HepG2 (cell line): ENCODE measurements around the gene EEF1AKMT4. TPM values are rescaled to one million over a fixed set of nuclear protein-coding genes. Genes with fewer than 3 reads are reported as not detected.

ENCODE experiments used
- CHD2 ChIP-seq: IDR thresholded peaks from 2 replicates; pipeline ENCODE4 v1.6.1; 2011; ENCODE audit warnings: low read depth, low read length, improper control_type of control experiment
- HOXA9 ChIP-seq: sonication (generic); formaldehyde crosslinking; IDR thresholded peaks from 2 replicates; pipeline ENCODE4 v1.8.1; 2022; ENCODE audit warnings: missing genetic modification reagents, mild to moderate bottlenecking, moderate library complexity, borderline replicate concordance
- KDM5A ChIP-seq: fragments of 200-600 bp; sonication (generic); IDR thresholded peaks from 2 replicates; pipeline ENCODE4 v1.7.0; 2018; ENCODE audit warnings: antibody characterized with exemption, mild to moderate bottlenecking, low read length, borderline replicate concordance
- ZFX ChIP-seq: sonication (generic); formaldehyde crosslinking; IDR thresholded peaks from 2 replicates; pipeline ENCODE4 v1.4.0; 2020; ENCODE audit warnings: mild to moderate bottlenecking, low read depth, missing genetic modification reagents, moderate library complexity
- ZNF33A ChIP-seq: sonication (generic); formaldehyde crosslinking; IDR thresholded peaks from 2 replicates; pipeline ENCODE4 v1.5.1; 2020; ENCODE audit warnings: missing genetic modification reagents, mild to moderate bottlenecking, moderate library complexity, borderline replicate concordance
- ZNF430 ChIP-seq: sonication (generic); formaldehyde crosslinking; IDR thresholded peaks from 2 replicates; pipeline ENCODE4 v1.9.0; 2021; ENCODE audit warnings: mild to moderate bottlenecking, missing genetic modification reagents
- ZNF644 ChIP-seq: IDR thresholded peaks from 2 replicates; pipeline ENCODE4 v1.6.1; 2016; ENCODE audit warnings: low read depth
- ZNF709 ChIP-seq: sonication (generic); formaldehyde crosslinking; IDR thresholded peaks from 2 replicates; pipeline ENCODE4 v1.5.0; 2020; ENCODE audit warnings: mild to moderate bottlenecking, missing genetic modification reagents
- ZNF768 ChIP-seq: sonication (generic); formaldehyde crosslinking; IDR thresholded peaks from 2 replicates; pipeline ENCODE4 v1.4.0; 2020; ENCODE audit warnings: missing genetic modification reagents
- ZNF816 ChIP-seq: sonication (generic); formaldehyde crosslinking; IDR thresholded peaks from 2 replicates; pipeline ENCODE4 v1.8.0; 2022; ENCODE audit warnings: missing genetic modification reagents, mild to moderate bottlenecking, borderline replicate concordance
- polyA plus RNA-seq, 8 experiments: library from polyadenylated mRNA; depleted of rRNA in 3 of 8; stranded (reverse) in 7 of 8; unstranded in 1 of 8; fragments of >200 nt; fragmentation: Illumina TruSeq in 4 of 8; extraction: Trizol in 4 of 8; gene quantifications; 2 replicates each; pipeline versions ENCODE4 v1.2.1 to v1.2.3, GENCODE V29; 2011 to 2016; ENCODE audit warnings: low read depth in 4 of 8, missing spikeins in 1 of 8, mixed read lengths in 1 of 8; ENCODE audit not compliant: insufficient read depth in 1 of 8
- total RNA-seq, 5 experiments: library from RNA; depleted of rRNA; stranded (reverse); fragments of >200 nt; fragmentation: Illumina TruSeq; extraction: Trizol; gene quantifications; 2 replicates each; pipeline ENCODE4 v1.2.3, GENCODE V29; 2016; ENCODE audit warnings: low read depth in 1 of 5
- TF ChIP-seq, protein P1 (sequence below): sonication (generic); formaldehyde crosslinking; IDR thresholded peaks from 2 replicates; pipeline ENCODE4 v1.5.1; 2020; ENCODE audit warnings: missing genetic modification reagents, mild to moderate bottlenecking, borderline replicate concordance
- TF ChIP-seq, protein P2 (sequence below): sonication (generic); formaldehyde crosslinking; IDR thresholded peaks from 2 replicates; pipeline ENCODE4 v1.8.1; 2023; ENCODE audit warnings: missing genetic modification reagents, inconsistent platforms, borderline replicate concordance
- TF ChIP-seq, protein P3 (sequence below), 2 experiments: sonication (generic) in 1 of 2; formaldehyde crosslinking in 1 of 2; IDR thresholded peaks; 2 replicates each; pipeline versions ENCODE4 v1.6.1 to v1.9.0; 2014 to 2022; ENCODE audit warnings: antibody characterized with exemption in 1 of 2, borderline replicate concordance in 1 of 2, inconsistent platforms in 1 of 2, low read depth in 1 of 2, missing genetic modification reagents in 1 of 2
- TF ChIP-seq, protein P4 (sequence below): sonication (generic); formaldehyde crosslinking; IDR thresholded peaks from 2 replicates; pipeline ENCODE4 v1.4.0; 2020; ENCODE audit warnings: missing genetic modification reagents

The EEF1AKMT4 gene
- total and polyA plus RNA-seq, 2 of the 13 experiments (the other 11 are each of a cell fraction or from before 2014, with no cell fraction given), result 13.1 to 15.8 TPM

DNA sequence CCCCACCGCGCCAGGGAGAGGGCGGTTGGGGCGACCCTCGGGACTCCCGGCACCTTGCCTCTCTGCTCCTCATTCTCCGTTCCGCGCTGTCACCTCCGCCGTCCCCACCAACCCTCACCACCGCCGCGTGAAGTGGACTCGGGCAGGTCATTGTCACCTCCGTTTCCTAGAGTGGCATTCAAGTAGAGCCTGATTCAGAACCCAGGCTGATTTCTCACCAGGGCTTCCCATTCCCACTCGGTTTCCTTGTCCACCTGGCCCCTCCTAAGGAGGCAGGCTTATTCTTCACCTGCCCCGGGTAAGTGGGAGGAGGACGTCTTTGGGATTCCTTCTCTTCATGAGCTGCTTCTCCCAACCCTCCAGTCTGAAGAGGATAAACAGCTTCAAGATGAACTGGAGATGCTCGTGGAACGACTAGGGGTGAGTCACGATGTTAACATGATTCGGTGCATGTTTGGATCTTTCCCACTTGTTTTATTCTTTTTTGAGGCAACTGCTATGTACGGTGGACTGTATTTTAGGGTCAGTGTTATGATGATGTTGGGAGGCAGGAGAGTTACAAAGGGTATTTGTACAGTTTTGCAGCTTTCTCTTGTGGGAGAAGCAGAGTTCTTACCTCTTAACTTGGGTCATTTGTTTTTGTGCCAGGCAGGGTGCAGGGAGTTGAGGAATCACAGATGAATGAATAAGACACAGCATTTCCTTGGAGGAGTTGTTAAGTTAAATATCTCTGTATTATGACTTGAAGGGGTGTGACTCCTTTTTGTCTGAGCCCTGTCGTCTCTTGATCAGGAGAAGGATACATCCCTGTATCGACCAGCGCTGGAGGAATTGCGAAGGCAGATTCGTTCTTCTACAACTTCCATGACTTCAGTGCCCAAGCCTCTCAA lies 50.3 kb downstream of the EEF1AKMT4 start (continued):
- TF ChIP-seq, protein P1, sequence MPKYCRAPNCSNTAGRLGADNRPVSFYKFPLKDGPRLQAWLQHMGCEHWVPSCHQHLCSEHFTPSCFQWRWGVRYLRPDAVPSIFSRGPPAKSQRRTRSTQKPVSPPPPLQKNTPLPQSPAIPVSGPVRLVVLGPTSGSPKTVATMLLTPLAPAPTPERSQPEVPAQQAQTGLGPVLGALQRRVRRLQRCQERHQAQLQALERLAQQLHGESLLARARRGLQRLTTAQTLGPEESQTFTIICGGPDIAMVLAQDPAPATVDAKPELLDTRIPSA, result no peak
- 0 out of 2 replicates have a peak, but pooled peaks have one; percentile 13 for TF ChIP-seq ZNF709 (CRISPR knock-in tag)
- peak; percentile 14; the same call in 1 of the 2 replicates for TF ChIP-seq ZFX
- TF ChIP-seq KDM5A, result peak; percentile 60
- TF ChIP-seq, protein P2, sequence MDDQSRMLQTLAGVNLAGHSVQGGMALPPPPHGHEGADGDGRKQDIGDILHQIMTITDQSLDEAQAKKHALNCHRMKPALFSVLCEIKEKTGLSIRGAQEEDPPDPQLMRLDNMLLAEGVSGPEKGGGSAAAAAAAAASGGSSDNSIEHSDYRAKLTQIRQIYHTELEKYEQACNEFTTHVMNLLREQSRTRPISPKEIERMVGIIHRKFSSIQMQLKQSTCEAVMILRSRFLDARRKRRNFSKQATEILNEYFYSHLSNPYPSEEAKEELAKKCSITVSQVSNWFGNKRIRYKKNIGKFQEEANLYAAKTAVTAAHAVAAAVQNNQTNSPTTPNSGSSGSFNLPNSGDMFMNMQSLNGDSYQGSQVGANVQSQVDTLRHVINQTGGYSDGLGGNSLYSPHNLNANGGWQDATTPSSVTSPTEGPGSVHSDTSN (CRISPR knock-in tag), result no peak
- TF ChIP-seq ZNF768 (CRISPR knock-in tag), result peak; percentile 1; the same call in 1 of the 2 replicates
- TF ChIP-seq ZNF33A (CRISPR knock-in tag), result peak; percentile 42; the same call in 1 of the 2 replicates
- TF ChIP-seq CHD2, result no peak
- TF ChIP-seq HOXA9, result no peak
- TF ChIP-seq, protein P3, sequence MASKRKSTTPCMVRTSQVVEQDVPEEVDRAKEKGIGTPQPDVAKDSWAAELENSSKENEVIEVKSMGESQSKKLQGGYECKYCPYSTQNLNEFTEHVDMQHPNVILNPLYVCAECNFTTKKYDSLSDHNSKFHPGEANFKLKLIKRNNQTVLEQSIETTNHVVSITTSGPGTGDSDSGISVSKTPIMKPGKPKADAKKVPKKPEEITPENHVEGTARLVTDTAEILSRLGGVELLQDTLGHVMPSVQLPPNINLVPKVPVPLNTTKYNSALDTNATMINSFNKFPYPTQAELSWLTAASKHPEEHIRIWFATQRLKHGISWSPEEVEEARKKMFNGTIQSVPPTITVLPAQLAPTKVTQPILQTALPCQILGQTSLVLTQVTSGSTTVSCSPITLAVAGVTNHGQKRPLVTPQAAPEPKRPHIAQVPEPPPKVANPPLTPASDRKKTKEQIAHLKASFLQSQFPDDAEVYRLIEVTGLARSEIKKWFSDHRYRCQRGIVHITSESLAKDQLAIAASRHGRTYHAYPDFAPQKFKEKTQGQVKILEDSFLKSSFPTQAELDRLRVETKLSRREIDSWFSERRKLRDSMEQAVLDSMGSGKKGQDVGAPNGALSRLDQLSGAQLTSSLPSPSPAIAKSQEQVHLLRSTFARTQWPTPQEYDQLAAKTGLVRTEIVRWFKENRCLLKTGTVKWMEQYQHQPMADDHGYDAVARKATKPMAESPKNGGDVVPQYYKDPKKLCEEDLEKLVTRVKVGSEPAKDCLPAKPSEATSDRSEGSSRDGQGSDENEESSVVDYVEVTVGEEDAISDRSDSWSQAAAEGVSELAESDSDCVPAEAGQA (IDR thresholded peaks at IDR 0.05; ENCODE audit: low read depth), result no peak
- TF ChIP-seq, protein P3 (CRISPR knock-in tag; IDR thresholded peaks at IDR 0.05; ENCODE audit: borderline replicate concordance), result 0 out of 2 replicates have a peak, but pooled peaks have one; percentile 8
- 0 out of 2 replicates have a peak, but pooled peaks have one; percentile 31 for TF ChIP-seq ZNF816 (CRISPR knock-in tag)
- no peak for TF ChIP-seq ZNF644 (CRISPR knock-in tag)
- no peak for TF ChIP-seq ZNF430 (CRISPR knock-in tag)
- TF ChIP-seq, protein P4, sequence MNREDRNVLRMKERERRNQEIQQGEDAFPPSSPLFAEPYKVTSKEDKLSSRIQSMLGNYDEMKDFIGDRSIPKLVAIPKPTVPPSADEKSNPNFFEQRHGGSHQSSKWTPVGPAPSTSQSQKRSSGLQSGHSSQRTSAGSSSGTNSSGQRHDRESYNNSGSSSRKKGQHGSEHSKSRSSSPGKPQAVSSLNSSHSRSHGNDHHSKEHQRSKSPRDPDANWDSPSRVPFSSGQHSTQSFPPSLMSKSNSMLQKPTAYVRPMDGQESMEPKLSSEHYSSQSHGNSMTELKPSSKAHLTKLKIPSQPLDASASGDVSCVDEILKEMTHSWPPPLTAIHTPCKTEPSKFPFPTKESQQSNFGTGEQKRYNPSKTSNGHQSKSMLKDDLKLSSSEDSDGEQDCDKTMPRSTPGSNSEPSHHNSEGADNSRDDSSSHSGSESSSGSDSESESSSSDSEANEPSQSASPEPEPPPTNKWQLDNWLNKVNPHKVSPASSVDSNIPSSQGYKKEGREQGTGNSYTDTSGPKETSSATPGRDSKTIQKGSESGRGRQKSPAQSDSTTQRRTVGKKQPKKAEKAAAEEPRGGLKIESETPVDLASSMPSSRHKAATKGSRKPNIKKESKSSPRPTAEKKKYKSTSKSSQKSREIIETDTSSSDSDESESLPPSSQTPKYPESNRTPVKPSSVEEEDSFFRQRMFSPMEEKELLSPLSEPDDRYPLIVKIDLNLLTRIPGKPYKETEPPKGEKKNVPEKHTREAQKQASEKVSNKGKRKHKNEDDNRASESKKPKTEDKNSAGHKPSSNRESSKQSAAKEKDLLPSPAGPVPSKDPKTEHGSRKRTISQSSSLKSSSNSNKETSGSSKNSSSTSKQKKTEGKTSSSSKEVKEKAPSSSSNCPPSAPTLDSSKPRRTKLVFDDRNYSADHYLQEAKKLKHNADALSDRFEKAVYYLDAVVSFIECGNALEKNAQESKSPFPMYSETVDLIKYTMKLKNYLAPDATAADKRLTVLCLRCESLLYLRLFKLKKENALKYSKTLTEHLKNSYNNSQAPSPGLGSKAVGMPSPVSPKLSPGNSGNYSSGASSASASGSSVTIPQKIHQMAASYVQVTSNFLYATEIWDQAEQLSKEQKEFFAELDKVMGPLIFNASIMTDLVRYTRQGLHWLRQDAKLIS (CRISPR knock-in tag), result no peak
